Measurements from ENCODE around the gene DPH5.
"Not testable (repeated sequence)": the region's sequence is repeated elsewhere in the genome, so short reads cannot be mapped to it uniquely, and the experiment has no call there.

DPH5 gene

GRCh38 chr1:100960098-100960497 is 65.5 kb downstream of the DPH5 start:
- no peaks in the 10 kb centered on the region for H3K4me1 ChIP-seq (ENCODE audit: low read length)
- H3K4me2 ChIP-seq (ENCODE audit: low read length): no peak overlapping the region
- TF ChIP-seq EZH2phosphoT487 (IDR thresholded peaks at IDR 0.05; ENCODE audit: low read depth) (no peak), CTCF (IDR thresholded peaks at IDR 0.05; ENCODE audit: low read depth, low read length) (no peak)
- no peaks in the 10 kb centered on the region for H3K27me3 ChIP-seq (ENCODE audit: low read depth, low read length)
- H3K9me3 ChIP-seq (ENCODE audit: insufficient read depth, low read length): no peaks in the 10 kb centered on the region
- H3K4me3 ChIP-seq (ENCODE audit: low read length): no peak overlapping the region
- no peak overlapping the region for H3K9ac ChIP-seq (ENCODE audit: low read length)
- no peaks in the 10 kb centered on the region for H4K20me1 ChIP-seq (ENCODE audit: insufficient read depth, low read length)
- H3K79me2 ChIP-seq (ENCODE audit: low read length): no peaks in the 10 kb centered on the region
- H3K27ac ChIP-seq (ENCODE audit: low read length): no peak overlapping the region
- H2AFZ ChIP-seq (ENCODE audit: low read depth, low read length): no peak overlapping the region
- no peaks in the 10 kb centered on the region for H3K36me3 ChIP-seq (replicated peaks; ENCODE audit: low read depth, low read length)

- Histone ChIP-seq H3K4me3 (ENCODE audit: low read length) (no peak overlapping the region), H3K9me3 (ENCODE audit: insufficient read depth, low read length) (no peaks in the 10 kb centered on the region), H3K27me3 (ENCODE audit: low read depth, low read length) (no peaks in the 10 kb centered on the region), H3K4me2 (ENCODE audit: low read length) (no peak overlapping the region), H3K79me2 (ENCODE audit: low read length) (no peaks in the 10 kb centered on the region), H3K27ac (ENCODE audit: low read length) (no peak overlapping the region), H3K9ac (ENCODE audit: low read length) (no peak overlapping the region), H3K4me1 (ENCODE audit: low read length) (no peaks in the 10 kb centered on the region), H2AFZ (ENCODE audit: low read depth, low read length) (no peak overlapping the region), H4K20me1 (ENCODE audit: insufficient read depth, low read length) (no peaks in the 10 kb centered on the region), H3K36me3 (replicated peaks; ENCODE audit: low read depth, low read length) (no peaks in the 10 kb centered on the region)
- TF ChIP-seq EZH2phosphoT487 (IDR thresholded peaks at IDR 0.05; ENCODE audit: low read depth): no peak
- TF ChIP-seq CTCF (IDR thresholded peaks at IDR 0.05; ENCODE audit: low read depth, low read length): no peak
Measured at GRCh38 chr1:100959502-100960060, 66.0 kb downstream of the DPH5 start.

GRCh38 chr1:100955322-100955721 is 70.3 kb downstream of the DPH5 start:
- H4K20me1 ChIP-seq (ENCODE audit: insufficient read depth, low read length): no peaks in the 10 kb centered on the region
- H3K9me3 ChIP-seq (ENCODE audit: insufficient read depth, low read length): no peaks in the 10 kb centered on the region
- no peak overlapping the region for H3K4me2 ChIP-seq (ENCODE audit: low read length)
- no peaks in the 10 kb centered on the region for H3K79me2 ChIP-seq (ENCODE audit: low read length)
- no peaks in the 10 kb centered on the region for H3K27me3 ChIP-seq (ENCODE audit: low read depth, low read length)
- H3K4me3 ChIP-seq (ENCODE audit: low read length): no peak overlapping the region
- H3K4me1 ChIP-seq (ENCODE audit: low read length): no peaks in the 10 kb centered on the region
- no peak overlapping the region for H3K9ac ChIP-seq (ENCODE audit: low read length)
- H3K27ac ChIP-seq (ENCODE audit: low read length): no peak overlapping the region
- H3K36me3 ChIP-seq (replicated peaks; ENCODE audit: low read depth, low read length): no peaks in the 10 kb centered on the region
- no peak overlapping the region for H2AFZ ChIP-seq (ENCODE audit: low read depth, low read length)
- no peak for TF ChIP-seq EZH2phosphoT487 (IDR thresholded peaks at IDR 0.05; ENCODE audit: low read depth)
- no peak for TF ChIP-seq CTCF (IDR thresholded peaks at IDR 0.05; ENCODE audit: low read depth, low read length)

DNA sequence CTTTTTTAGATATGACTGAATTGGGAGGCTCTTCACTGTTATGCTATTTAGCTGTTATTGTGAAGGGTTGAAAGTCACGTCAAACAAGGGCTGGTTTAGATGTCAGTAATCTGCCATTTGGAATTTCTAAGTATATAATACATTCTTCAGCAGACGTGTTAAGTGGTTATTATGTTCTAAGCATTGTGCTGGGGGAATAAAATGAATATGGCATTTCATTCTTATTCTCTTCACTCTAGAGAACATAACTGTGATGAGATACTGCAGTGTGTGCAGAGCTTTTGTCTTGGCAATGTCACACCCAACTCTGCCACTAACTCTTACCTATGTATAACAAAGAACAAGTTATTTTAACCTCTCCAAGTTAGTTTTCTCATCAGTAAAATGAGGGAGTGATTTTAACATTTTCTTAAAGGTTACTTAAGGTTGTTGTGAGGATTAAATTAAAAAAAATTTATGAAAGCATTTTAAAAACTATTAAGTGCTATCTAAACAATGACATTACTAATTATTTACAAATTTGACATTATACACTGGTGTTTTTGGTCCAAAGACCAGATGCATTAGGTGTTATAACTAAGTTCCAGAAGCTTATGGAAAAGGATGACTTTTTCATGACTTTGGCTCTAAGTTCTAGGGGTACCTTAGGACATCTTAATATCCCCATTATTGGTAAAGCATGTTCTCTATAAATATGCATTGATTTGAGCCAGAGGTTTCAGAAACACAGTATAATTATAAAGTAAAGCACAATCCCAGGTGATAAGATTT is 71.4 kb downstream of the DPH5 start:
- Histone ChIP-seq H3K27me3 (ENCODE audit: low read depth, low read length) (no peaks in the 10 kb centered on the region), H3K9me3 (ENCODE audit: insufficient read depth, low read length) (no peaks in the 10 kb centered on the region), H4K20me1 (ENCODE audit: insufficient read depth, low read length) (no peaks in the 10 kb centered on the region), H3K4me1 (ENCODE audit: low read length) (no peaks in the 10 kb centered on the region), H3K36me3 (replicated peaks; ENCODE audit: low read depth, low read length) (no peaks in the 10 kb centered on the region), H3K9ac (ENCODE audit: low read length) (no peak overlapping the region), H3K4me2 (ENCODE audit: low read length) (no peak overlapping the region), H3K79me2 (ENCODE audit: low read length) (no peaks in the 10 kb centered on the region), H3K4me3 (ENCODE audit: low read length) (no peak overlapping the region), H3K27ac (ENCODE audit: low read length) (no peak overlapping the region), H2AFZ (ENCODE audit: low read depth, low read length) (no peak overlapping the region)
- no peak for TF ChIP-seq CTCF (IDR thresholded peaks at IDR 0.05; ENCODE audit: low read depth, low read length)
- TF ChIP-seq EZH2phosphoT487 (IDR thresholded peaks at IDR 0.05; ENCODE audit: low read depth): no peak

- not testable (repeated sequence) for H3K9ac ChIP-seq (ENCODE audit: low read length); H3K9me3 ChIP-seq (ENCODE audit: insufficient read depth, low read length); H3K27ac ChIP-seq (ENCODE audit: low read length); H3K36me3 ChIP-seq (replicated peaks; ENCODE audit: low read depth, low read length); H3K27me3 ChIP-seq (ENCODE audit: low read depth, low read length); H4K20me1 ChIP-seq (ENCODE audit: insufficient read depth, low read length); H3K4me1 ChIP-seq (ENCODE audit: low read length); H3K79me2 ChIP-seq (ENCODE audit: low read length); H2AFZ ChIP-seq (ENCODE audit: low read depth, low read length); H3K4me3 ChIP-seq (ENCODE audit: low read length); H3K4me2 ChIP-seq (ENCODE audit: low read length)
Measured at GRCh38 chr1:100952970-100953369, 72.6 kb downstream of the DPH5 start.
